Mesendoderm (in vitro differentiated cells): ENCODE data around the gene HIGD2A.

ENCODE experiments used
- DNase-seq: peaks from one replicate; pipeline ENCODE4 v3.0.0; 2013
- H2AK5ac ChIP-seq: 2 replicates; pipeline ENCODE4 v1.6.1; 2013; ENCODE audit warnings: low read length, inconsistent platforms
- H2BK120ac ChIP-seq: 2 replicates; pipeline ENCODE4 v1.6.1; 2013; ENCODE audit warnings: low read depth, mild to moderate bottlenecking, low read length, moderate library complexity, mixed read lengths
- H2BK15ac ChIP-seq: replicated peaks from 2 replicates; pipeline ENCODE4 v1.6.1; 2013; ENCODE audit warnings: low read depth, mild to moderate bottlenecking, moderate library complexity
- H2BK5ac ChIP-seq: 2 replicates; pipeline ENCODE4 v1.6.1; 2013; ENCODE audit warnings: low read length, inconsistent platforms
- H3K18ac ChIP-seq: 2 replicates; pipeline ENCODE4 v1.6.1; 2013; ENCODE audit warnings: mild to moderate bottlenecking, low read length, mixed read lengths
- H3K23ac ChIP-seq: one replicate; pipeline ENCODE4 v1.6.1; 2013; ENCODE audit warnings: low read length
- H3K27ac ChIP-seq: 2 replicates; pipeline ENCODE4 v1.5.1; 2013; ENCODE audit warnings: low read depth, mild to moderate bottlenecking, inconsistent platforms, low read length, moderate library complexity
- H3K27me3 ChIP-seq: 2 replicates; pipeline ENCODE4 v1.6.1; 2013; ENCODE audit warnings: low read length, control low read depth, mild to moderate bottlenecking, inconsistent platforms; ENCODE audit not compliant: insufficient read depth, poor library complexity
- H3K36me3 ChIP-seq: 2 replicates; pipeline ENCODE4 v1.6.1; 2013; ENCODE audit warnings: low read length, inconsistent platforms; ENCODE audit not compliant: control insufficient read depth, insufficient read depth
- H3K4ac ChIP-seq: one replicate; pipeline ENCODE4 v1.6.1; 2013; ENCODE audit warnings: low read depth, mild to moderate bottlenecking, low read length, moderate library complexity
- H3K4me1 ChIP-seq: 2 replicates; pipeline ENCODE4 v1.6.1; 2013; ENCODE audit warnings: low read depth, low read length, inconsistent platforms; ENCODE audit not compliant: control insufficient read depth
- H3K4me2 ChIP-seq: 2 replicates; pipeline ENCODE4 v1.6.1; 2013; ENCODE audit warnings: low read length
- H3K4me3 ChIP-seq: 2 replicates; pipeline ENCODE4 v1.5.1; 2013; ENCODE audit warnings: mild to moderate bottlenecking, low read length
- H3K56ac ChIP-seq: one replicate; pipeline ENCODE4 v1.6.1; 2013; ENCODE audit warnings: low read length
- H3K79me1 ChIP-seq: 2 replicates; pipeline ENCODE4 v1.6.1; 2013; ENCODE audit warnings: low read length, inconsistent platforms
- H3K79me2 ChIP-seq: 2 replicates; pipeline ENCODE4 v1.6.1; 2013; ENCODE audit warnings: mild to moderate bottlenecking, low read length; ENCODE audit not compliant: control insufficient read depth, insufficient read depth
- H3K9ac ChIP-seq: 2 replicates; pipeline ENCODE4 v1.6.1; 2013; ENCODE audit warnings: low read length, inconsistent platforms
- H4K5ac ChIP-seq: one replicate; pipeline ENCODE4 v1.6.1; 2013; ENCODE audit warnings: low read length
- H4K8ac ChIP-seq: one replicate; pipeline ENCODE4 v1.6.1; 2013; ENCODE audit warnings: low read depth, mild to moderate bottlenecking, control low read depth, low read length, moderate library complexity
- WGBS: extraction: QIAGEN DNeasy Blood & Tissue Kit; methylation state at CpG from one replicate; pipeline ENCODE4 v1.1.7; 2013; ENCODE audit warnings: low lambda C conversion rate, missing lambda C conversion rate; ENCODE audit not compliant: insufficient coverage; ENCODE audit errors: extremely low coverage; 5-methylcytosine and 5-hydroxymethylcytosine counted together

Gene HIGD2A

GRCh38 chr5:176387384-176387925 lies 1.1 kb upstream of the HIGD2A start:
- Histone ChIP-seq H3K56ac (peak overlapping the region; percentile 96), H2BK15ac (no peak overlapping the region), H2BK120ac (no peak overlapping the region), H2BK5ac (no peak overlapping the region), H3K18ac (no peak overlapping the region), H3K4me2 (peak overlapping the region; percentile 90), H2AK5ac (no peak overlapping the region), H3K79me2 (peaks cover 20% of the 10 kb centered on the region), H3K4me1 (peaks cover 2% of the 10 kb centered on the region), H3K27ac (no peak overlapping the region), H4K5ac (no peak overlapping the region), H3K36me3 (peaks cover 7% of the 10 kb centered on the region), H4K8ac (no peak overlapping the region), H3K4ac (no peak overlapping the region), H3K27me3 (no peaks in the 10 kb centered on the region), H3K23ac (no peak overlapping the region), H3K79me1 (peaks cover 13% of the 10 kb centered on the region), H3K9ac (peak overlapping the region; percentile 94), H3K4me3 (peak overlapping the region; percentile 94)
- no CpG with 5 or more reads among the region's 8 CpGs for WGBS
- DNase-seq, result peak; percentile 16

DNA sequence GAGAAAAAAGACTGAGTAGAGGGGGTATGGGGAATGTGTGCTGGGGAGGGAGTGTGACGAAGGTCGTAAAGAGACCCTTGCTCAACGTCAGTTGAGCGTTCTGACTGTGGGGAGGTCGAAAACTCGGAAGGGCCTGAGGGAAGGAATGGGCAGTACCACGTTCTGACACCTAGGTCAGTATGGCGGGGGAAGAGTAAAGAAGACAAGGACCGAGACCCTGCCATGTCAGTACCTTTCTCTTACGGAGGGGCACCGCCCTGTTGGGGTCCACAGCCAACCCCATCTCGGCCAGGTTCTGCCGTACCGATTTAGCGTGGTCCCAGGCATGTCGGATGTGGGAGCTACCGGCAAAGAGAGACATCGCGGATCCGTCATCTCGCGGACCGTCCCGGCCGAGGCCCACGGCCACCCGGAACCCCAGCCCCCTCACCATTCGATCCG lies 528 bp upstream of the HIGD2A start:
- Histone ChIP-seq H3K18ac (peak overlapping the region; percentile 28), H2BK120ac (no peak overlapping the region), H3K79me2 (peaks cover 20% of the 10 kb centered on the region), H3K4me1 (peaks cover 2% of the 10 kb centered on the region), H3K4ac (peak overlapping the region; percentile 87), H3K4me3 (peak overlapping the region; percentile 94), H3K23ac (peak overlapping the region; percentile 90), H3K27me3 (no peaks in the 10 kb centered on the region), H3K9ac (peak overlapping the region; percentile 94), H2BK5ac (peak overlapping the region; percentile 51), H3K79me1 (peaks cover 13% of the 10 kb centered on the region), H2AK5ac (peak overlapping the region; percentile 93), H2BK15ac (no peak overlapping the region), H4K5ac (no peak overlapping the region), H4K8ac (no peak overlapping the region), H3K56ac (peak overlapping the region; percentile 96), H3K4me2 (peak overlapping the region; percentile 90), H3K27ac (no peak overlapping the region), H3K36me3 (peaks cover 5% of the 10 kb centered on the region)
- WGBS, result no CpG with 5 or more reads among the region's 29 CpGs
- DNase-seq, result peak; percentile 81

GRCh38 chr5:176389135-176390123 lies 878 bp downstream of the HIGD2A start:
- Histone ChIP-seq H4K5ac (no peak overlapping the region), H2BK15ac (no peak overlapping the region), H3K4ac (peak overlapping the region; percentile 6), H4K8ac (no peak overlapping the region), H3K79me1 (peaks cover 13% of the 10 kb centered on the region), H3K4me3 (peak overlapping the region; percentile 70), H3K4me1 (peaks cover 2% of the 10 kb centered on the region), H3K36me3 (peaks cover 2% of the 10 kb centered on the region), H3K27me3 (no peaks in the 10 kb centered on the region), H2BK120ac (no peak overlapping the region), H3K79me2 (peaks cover 20% of the 10 kb centered on the region), H3K27ac (peak overlapping the region; percentile 46), H3K9ac (peak overlapping the region; percentile 86), H3K23ac (no peak overlapping the region), H3K56ac (peak overlapping the region; percentile 92), H3K18ac (no peak overlapping the region), H2BK5ac (no peak overlapping the region), H2AK5ac (no peak overlapping the region), H3K4me2 (peak overlapping the region; percentile 38)
- no peak for DNase-seq
- WGBS, result no CpG with 5 or more reads among the region's 41 CpGs

DNA sequence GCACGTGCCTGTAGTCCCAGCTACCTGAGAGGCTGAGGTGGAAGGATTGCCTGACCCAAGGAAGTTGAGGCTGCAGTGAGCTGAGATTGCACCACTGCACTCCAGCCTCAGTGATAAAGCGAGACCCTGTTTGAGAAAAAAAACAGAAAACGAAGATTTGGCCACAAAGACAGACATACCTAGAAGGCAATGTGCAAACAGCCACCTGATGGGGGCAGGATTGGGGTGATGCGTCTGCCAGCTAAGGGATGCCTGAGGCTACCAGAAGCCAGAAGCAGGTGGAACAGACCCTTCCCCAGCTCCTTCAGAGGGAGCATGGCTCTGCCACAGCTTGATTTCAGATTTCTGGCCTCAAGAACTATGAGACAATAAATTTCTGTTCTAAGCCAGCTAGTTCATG lies 2.9 kb downstream of the HIGD2A start:
- Histone ChIP-seq H2BK120ac (no peak overlapping the region), H3K4me2 (no peak overlapping the region), H3K27me3 (no peaks in the 10 kb centered on the region), H2AK5ac (no peak overlapping the region), H3K23ac (no peak overlapping the region), H3K36me3 (peaks cover 2% of the 10 kb centered on the region), H2BK5ac (no peak overlapping the region), H3K4ac (no peak overlapping the region), H2BK15ac (no peak overlapping the region), H3K4me1 (peaks cover 2% of the 10 kb centered on the region), H3K18ac (no peak overlapping the region), H4K8ac (no peak overlapping the region), H3K79me2 (peaks cover 18% of the 10 kb centered on the region), H3K56ac (no peak overlapping the region), H4K5ac (no peak overlapping the region), H3K27ac (no peak overlapping the region), H3K4me3 (no peak overlapping the region), H3K9ac (no peak overlapping the region), H3K79me1 (peaks cover 8% of the 10 kb centered on the region)
- DNase-seq, result peak; percentile 22
- WGBS, result no CpG with 5 or more reads among the region's 4 CpGs

DNA sequence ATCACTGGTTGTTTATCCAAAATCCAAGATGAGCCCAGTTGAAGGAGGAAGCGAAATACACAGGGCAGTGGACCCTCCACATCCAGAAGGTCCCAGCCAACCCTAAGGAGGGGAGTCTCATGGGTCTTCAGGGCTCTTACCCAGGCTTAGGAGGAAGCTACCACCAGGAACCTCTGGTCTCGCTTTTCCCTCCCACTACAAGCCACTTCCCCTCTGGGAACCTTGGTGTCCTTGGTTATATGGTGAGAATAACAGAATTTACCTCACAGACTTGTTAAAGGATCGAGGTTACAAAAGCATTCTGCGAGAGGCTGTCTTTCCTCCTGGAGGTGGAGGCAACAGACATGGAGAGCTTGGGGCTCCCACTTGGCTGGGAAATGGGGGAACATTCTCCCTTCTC lies 3.4 kb downstream of the HIGD2A start:
- Histone ChIP-seq H3K27ac (no peak overlapping the region), H3K18ac (no peak overlapping the region), H3K4ac (no peak overlapping the region), H3K79me1 (peaks cover 5% of the 10 kb centered on the region), H2BK120ac (no peak overlapping the region), H3K36me3 (no peaks in the 10 kb centered on the region), H2BK5ac (no peak overlapping the region), H4K5ac (no peak overlapping the region), H3K27me3 (no peaks in the 10 kb centered on the region), H3K4me1 (peaks cover 2% of the 10 kb centered on the region), H2AK5ac (no peak overlapping the region), H4K8ac (no peak overlapping the region), H3K9ac (no peak overlapping the region), H2BK15ac (no peak overlapping the region), H3K79me2 (peaks cover 13% of the 10 kb centered on the region), H3K4me3 (no peak overlapping the region), H3K4me2 (no peak overlapping the region), H3K23ac (no peak overlapping the region), H3K56ac (no peak overlapping the region)
- WGBS, result no CpG with 5 or more reads among the region's 4 CpGs
- no peak for DNase-seq
